ENCODE data around the gene ROBO1.

ROBO1 gene

GRCh38 chr3:79019137-79019923, 748.5 kb downstream of the ROBO1 start:
- peak overlapping the region; percentile 85 for H3K4me3 ChIP-seq (ENCODE audit: low read depth, low read length)
- DNase-seq (ENCODE audit: low read depth, low spot score), result peak; percentile 96
- no peak for TF ChIP-seq CTCF (IDR thresholded peaks at IDR 0.05; ENCODE audit: low read depth, low read length)
- in situ Hi-C loops (cut with HindIII; ENCODE audit: low sequenced_read_pairs), result no loop called here

DNA sequence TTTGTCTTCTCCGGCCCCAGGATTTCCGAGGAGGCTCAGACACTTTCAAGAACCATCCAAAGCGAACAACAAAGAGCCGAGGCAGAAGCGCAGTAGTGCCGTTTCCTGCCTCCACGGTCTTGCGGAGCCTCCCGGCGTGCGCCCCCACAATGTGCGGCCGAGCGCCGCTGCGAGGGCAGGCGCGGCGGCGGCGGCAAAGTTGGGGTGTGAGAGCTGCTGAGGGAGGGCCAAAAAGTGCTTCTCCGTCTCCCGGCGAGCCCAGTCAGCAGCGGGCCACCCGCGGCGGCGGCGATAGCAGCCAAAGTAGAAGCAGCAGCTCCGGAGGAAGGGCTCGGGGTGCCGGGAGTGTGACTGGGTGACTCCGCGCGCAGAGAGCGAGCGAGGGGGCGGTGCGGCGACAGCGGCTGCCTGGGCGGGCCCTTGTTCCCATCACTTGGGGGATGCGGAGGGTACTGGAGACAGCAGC, 749.1 kb downstream of the ROBO1 start:
- H3K4me3 ChIP-seq (ENCODE audit: low read depth, low read length), result peak overlapping the region; percentile 85
- in situ Hi-C loops (cut with HindIII; ENCODE audit: low sequenced_read_pairs), result no loop called here
- DNase-seq (ENCODE audit: low read depth, low spot score), result peak; percentile 71
- TF ChIP-seq CTCF (IDR thresholded peaks at IDR 0.05; ENCODE audit: low read depth, low read length), result no peak

GRCh38 chr3:79018265-79018664, 749.5 kb downstream of the ROBO1 start:
- DNase-seq (ENCODE audit: low read depth, low spot score), result no peak
- no peak for TF ChIP-seq CTCF (IDR thresholded peaks at IDR 0.05; ENCODE audit: low read depth, low read length)
- in situ Hi-C loops (cut with HindIII; ENCODE audit: low sequenced_read_pairs), result no loop called here
- H3K4me3 ChIP-seq (ENCODE audit: low read depth, low read length), result peak overlapping the region; percentile 85

DNA sequence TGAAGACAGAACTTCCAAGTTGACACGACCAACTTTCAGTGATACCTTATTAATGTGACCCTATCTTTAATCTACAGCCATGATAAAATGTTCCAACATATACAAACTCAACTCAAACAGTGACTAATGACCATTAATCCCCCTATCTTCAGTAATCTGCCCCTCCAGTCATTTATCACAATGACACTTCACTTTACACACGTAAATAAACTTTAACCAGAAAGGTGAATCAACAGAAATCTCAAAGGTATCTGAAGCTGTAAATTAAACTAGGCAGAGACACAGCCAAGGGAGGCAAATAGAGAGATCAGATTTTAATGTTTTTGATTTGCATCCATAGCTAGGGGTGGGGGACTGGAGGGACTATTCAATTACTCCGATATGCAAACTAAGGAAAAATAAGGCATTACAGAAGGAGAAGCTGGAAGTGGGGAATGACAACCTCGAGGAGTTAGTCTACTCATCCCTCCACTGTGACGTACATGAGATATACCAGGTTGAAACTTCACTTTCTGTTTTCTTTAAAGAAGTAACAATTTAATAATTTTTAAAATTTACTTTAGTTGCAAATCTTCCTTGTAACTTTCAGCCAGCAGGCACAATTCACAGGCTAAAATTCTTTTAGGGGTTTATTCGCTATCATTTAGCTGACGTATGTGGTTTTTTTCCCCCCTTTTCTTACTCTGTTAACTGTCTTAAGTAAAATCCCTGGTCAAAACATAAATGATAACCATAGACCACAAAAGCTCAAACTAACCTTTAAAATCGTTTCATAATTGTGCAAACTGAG, 751.0 kb downstream of the ROBO1 start:
- in situ Hi-C loops (cut with HindIII; ENCODE audit: low sequenced_read_pairs), result no loop called here
- H3K4me3 ChIP-seq (ENCODE audit: low read depth, low read length), result peak overlapping the region; percentile 85
- TF ChIP-seq CTCF (IDR thresholded peaks at IDR 0.05; ENCODE audit: low read depth, low read length), result no peak
- DNase-seq (ENCODE audit: low read depth, low spot score), result no peak

- in situ Hi-C loops (cut with HindIII; ENCODE audit: low sequenced_read_pairs), result no loop called here
- peak overlapping the region; percentile 85 for H3K4me3 ChIP-seq (ENCODE audit: low read depth, low read length)
- TF ChIP-seq CTCF (IDR thresholded peaks at IDR 0.05; ENCODE audit: low read depth, low read length), result no peak
- no peak for DNase-seq (ENCODE audit: low read depth, low spot score)
Observed at GRCh38 chr3:79015854-79016253, 751.9 kb downstream of the ROBO1 start.

GRCh38 chr3:79012946-79013362, 754.8 kb downstream of the ROBO1 start:
- no peak for TF ChIP-seq CTCF (IDR thresholded peaks at IDR 0.05; ENCODE audit: low read depth, low read length)
- no peak overlapping the region for H3K4me3 ChIP-seq (ENCODE audit: low read depth, low read length)
- in situ Hi-C loops (cut with HindIII; ENCODE audit: low sequenced_read_pairs), result no loop called here
- DNase-seq (ENCODE audit: low read depth, low spot score), result no peak
